ENCODE data around the gene NTF3.

The NTF3 gene

GRCh38 chr12:5537771-5538170 lies 105.9 kb downstream of the NTF3 start:
- Histone ChIP-seq H3K9me3 (ENCODE audit: control insufficient read depth, insufficient read depth, low read length) (no peaks in the 10 kb centered on the region), H3K4me1 (ENCODE audit: control insufficient read depth, insufficient read depth, low read length) (0 out of 2 replicates have a peak, but pooled peaks cover 8% of the 10 kb centered on the region), H3K9ac (ENCODE audit: low read depth, low read length) (no peak overlapping the region), H3K36me3 (ENCODE audit: control insufficient read depth, insufficient read depth, low read length) (no peaks in the 10 kb centered on the region), H3K27me3 (ENCODE audit: control insufficient read depth, insufficient read depth, low read length) (no peaks in the 10 kb centered on the region), H3K27ac (ENCODE audit: low read depth, low read length) (no peak overlapping the region), H3K4me3 (ENCODE audit: low read depth, low read length) (no peak overlapping the region)
